ENCODE results near the gene TTC1.

The TTC1 gene

GRCh38 chr5:160089531-160089930, 80.6 kb downstream of the TTC1 start:
- DNase-seq, result no peak

GRCh38 chr5:160090059-160090458, 81.1 kb downstream of the TTC1 start:
- no peak for DNase-seq

- no peak for DNase-seq
These were observed 83.6 kb downstream of the TTC1 start for GRCh38 chr5:160092514-160092913.

- no peak for DNase-seq
These were observed 84.2 kb downstream of the TTC1 start for GRCh38 chr5:160092960-160093707.

- no peak for DNase-seq
These were observed 87.2 kb downstream of the TTC1 start for GRCh38 chr5:160096178-160096577.

- no peak for DNase-seq
These were observed 89.1 kb downstream of the TTC1 start for GRCh38 chr5:160097991-160098390.

- no peak for DNase-seq
These were observed 96.9 kb downstream of the TTC1 start for GRCh38 chr5:160105686-160106360.

- DNase-seq, result no peak
These were observed 99.2 kb downstream of the TTC1 start for GRCh38 chr5:160108124-160108523.
